Thoracic aorta (tissue), 2 donors: ENCODE results near the gene NECTIN3. TPM values are rescaled to one million over a fixed set of nuclear protein-coding genes. Genes with fewer than 3 reads are reported as not detected.

Experiments used
- ATAC-seq: fragments of 150-250 bp; one replicate; pipeline ENCODE4 v1.8.0; 2017; ENCODE audit warnings: low read depth; ENCODE audit not compliant: insufficient number of reproducible peaks, low FRiP score
- DNase-seq: peaks from one replicate; pipeline ENCODE4 v3.0.0-alpha.2; 2020; ENCODE audit warnings: low spot score
- H3K27ac ChIP-seq, 2 donors: fragments of 200-600 bp; sonication (generic); 1 replicate in 1 of 2; 2 replicates in 1 of 2; pipeline ENCODE4 v1.5.1; 2016; ENCODE audit warnings: mild to moderate bottlenecking in 2 of 2, moderate library complexity in 2 of 2
- H3K27me3 ChIP-seq: fragments of 200-600 bp; sonication (generic); replicated peaks from 2 replicates; pipeline ENCODE4 v1.6.0; 2016; ENCODE audit warnings: mild to moderate bottlenecking; ENCODE audit not compliant: insufficient read depth
- H3K36me3 ChIP-seq: fragments of 200-600 bp; sonication (generic); one replicate; pipeline ENCODE4 v1.5.1; 2016
- H3K4me1 ChIP-seq, 2 donors: fragments of 200-600 bp; sonication (generic); 1 replicate in 1 of 2; 2 replicates in 1 of 2; pipeline versions ENCODE4 v1.5.1 to v1.6.0; 2016; ENCODE audit warnings: low read depth in 2 of 2, mild to moderate bottlenecking in 1 of 2; ENCODE audit not compliant: control insufficient read depth in 1 of 2
- H3K4me3 ChIP-seq: fragments of 200-600 bp; sonication (generic); 2 replicates; pipeline ENCODE4 v1.5.1; 2016; ENCODE audit warnings: mild to moderate bottlenecking
- H3K9me3 ChIP-seq: fragments of 200-600 bp; sonication (generic); 2 replicates; pipeline ENCODE4 v1.5.1; 2016
- CTCF ChIP-seq: fragments of 200-600 bp; sonication (generic); IDR thresholded peaks from one replicate; pipeline ENCODE4 v1.5.1; 2019; ENCODE audit warnings: antibody characterized with exemption
- total RNA-seq, 2 donors: library from RNA; depleted of rRNA; stranded (reverse); fragments of >200 nt; gene quantifications; one replicate each; pipeline versions ENCODE4 v1.1.0 to v1.2.3, GENCODE V29; 2016

Gene NECTIN3
- total RNA-seq, 2 donors from 2014 or later = 37.1 to 42.2 TPM

- Histone ChIP-seq H3K27me3 (no peaks in the 10 kb centered on the region), H3K4me1 (peaks cover 4 to 11% of the 10 kb centered on the region in 2 donors), H3K27ac (no peak overlapping the region), H3K4me3 (no peak overlapping the region), H3K36me3 (no peaks in the 10 kb centered on the region), H3K9me3 (no peaks in the 10 kb centered on the region)
- no peak for TF ChIP-seq CTCF
- ATAC-seq = no peak
- DNase-seq = no peak
These were observed 35.5 kb downstream of the NECTIN3 start for GRCh38 chr3:111106993-111107661.

- Histone ChIP-seq H3K27me3 (no peaks in the 10 kb centered on the region), H3K4me1 (peaks cover 4 to 11% of the 10 kb centered on the region in 2 donors), H3K4me3 (no peak overlapping the region), H3K9me3 (no peaks in the 10 kb centered on the region), H3K36me3 (no peaks in the 10 kb centered on the region), H3K27ac (no peak overlapping the region)
- DNase-seq (no peak), ATAC-seq (no peak)
- no peak for TF ChIP-seq CTCF
These were observed 36.0 kb downstream of the NECTIN3 start for GRCh38 chr3:111107662-111108035.

GRCh38 chr3:111112913-111113312, 41.3 kb downstream of the NECTIN3 start:
- H3K9me3 ChIP-seq = no peaks in the 10 kb centered on the region

GRCh38 chr3:111128884-111129283, 57.3 kb downstream of the NECTIN3 start:
- Histone ChIP-seq H3K4me1 (no peaks in the 10 kb centered on the region), H3K36me3 (no peaks in the 10 kb centered on the region), H3K27me3 (no peaks in the 10 kb centered on the region), H3K4me3 (no peak overlapping the region), H3K9me3 (no peaks in the 10 kb centered on the region), H3K27ac (no peak overlapping the region)
- DNase-seq (no peak), ATAC-seq (no peak)
- no peak for TF ChIP-seq CTCF

More at GRCh38 chr3:111112913-111113312, 41.3 kb downstream of the NECTIN3 start:
- no peak for TF ChIP-seq CTCF
- Histone ChIP-seq H3K4me3 (no peak overlapping the region), H3K27ac (no peak overlapping the region), H3K4me1 (peaks cover 0 to 4% of the 10 kb centered on the region in 2 donors), H3K36me3 (no peaks in the 10 kb centered on the region), H3K27me3 (no peaks in the 10 kb centered on the region)
- DNase-seq = no peak
- ATAC-seq = no peak

- H3K27me3 ChIP-seq = no peaks in the 10 kb centered on the region
- no peak overlapping the region for H3K4me3 ChIP-seq
- H3K4me1 ChIP-seq = no peaks in the 10 kb centered on the region
- ATAC-seq (no peak), DNase-seq (no peak)
- TF ChIP-seq CTCF = no peak
- H3K27ac ChIP-seq = no peak overlapping the region
- no peaks in the 10 kb centered on the region for H3K36me3 ChIP-seq
- no peaks in the 10 kb centered on the region for H3K9me3 ChIP-seq
These were observed 59.2 kb downstream of the NECTIN3 start for GRCh38 chr3:111130827-111131226.
